H1 (cell line): ENCODE data around the gene ARHGEF7. TPM values are rescaled to one million over a fixed set of nuclear protein-coding genes. Genes with fewer than 3 reads are reported as not detected.

Experiments used
- CTCF ChIA-PET: fragments of 300-600 bp; sonication (Branson Sonifier 250); formaldehyde crosslinking; loops from one replicate; lab custom pipeline; 2021; ENCODE audit not compliant: partially characterized antibody; lab: Charles Lee
- POLR2A ChIA-PET: fragments of 300-600 bp; sonication (Branson Sonifier 250); formaldehyde crosslinking; loops from one replicate; lab custom pipeline; 2021; ENCODE audit warnings: inconsistent platforms; ENCODE audit not compliant: partially characterized antibody; lab: Charles Lee
- DNase-seq, 2 experiments: peaks; one replicate each; pipeline versions ENCODE4 v3.0.0 to v3.0.0-alpha.2; 2010 to 2022; ENCODE audit warnings: low spot score in 2 of 2, low read depth in 1 of 2, mixed read lengths in 1 of 2
- FAIRE-seq: peaks from 2 replicates; lab custom pipeline; 2011; peaks lifted over from hg19 to GRCh38; lab: Jason Lieb, UNC
- H2AFZ ChIP-seq: 2 replicates; pipeline ENCODE4 v1.8.1; 2012; ENCODE audit warnings: low read length, inconsistent platforms
- H2AK5ac ChIP-seq: 2 replicates; pipeline ENCODE4 v1.6.1; 2013; ENCODE audit warnings: low read depth, low read length
- H2BK120ac ChIP-seq: replicated peaks from 2 replicates; pipeline ENCODE3; 2013; ENCODE audit warnings: low read depth, low read length, inconsistent platforms
- H2BK12ac ChIP-seq: 2 replicates; pipeline ENCODE4 v1.6.1; 2013; ENCODE audit warnings: low read depth, low read length
- H2BK15ac ChIP-seq: 2 replicates; pipeline ENCODE4 v1.6.1; 2013; ENCODE audit warnings: low read length
- H2BK20ac ChIP-seq: 2 replicates; pipeline ENCODE4 v1.6.1; 2013; ENCODE audit warnings: low read length
- H2BK5ac ChIP-seq: 2 replicates; pipeline ENCODE4 v1.6.1; 2013; ENCODE audit warnings: low read depth, low read length
- H3K14ac ChIP-seq: 2 replicates; pipeline ENCODE4 v1.6.1; 2013; ENCODE audit warnings: inconsistent platforms; ENCODE audit not compliant: insufficient read length
- H3K18ac ChIP-seq: 2 replicates; pipeline ENCODE4 v1.6.1; 2013; ENCODE audit warnings: low read length; ENCODE audit errors: extremely low read depth
- H3K23ac ChIP-seq: 2 replicates; pipeline ENCODE4 v1.6.1; 2013; ENCODE audit warnings: inconsistent platforms; ENCODE audit not compliant: insufficient read length
- H3K23me2 ChIP-seq: 2 replicates; pipeline ENCODE4 v1.6.1; 2013; ENCODE audit warnings: low read depth, low read length
- H3K27ac ChIP-seq: 2 replicates; pipeline ENCODE4 v1.6.1; 2011; ENCODE audit warnings: low read depth, low read length, inconsistent platforms
- H3K27me3 ChIP-seq, 4 experiments: replicated peaks in 1 of 4; 1 replicate in 1 of 4; 2 replicates in 3 of 4; pipeline versions ENCODE4 v1.6.1 to v1.8.1; 2011 to 2013; ENCODE audit warnings: low read length in 3 of 4, mild to moderate bottlenecking in 3 of 4, inconsistent platforms in 2 of 4, mixed read lengths in 2 of 4, moderate library complexity in 1 of 4; ENCODE audit not compliant: control insufficient read depth in 3 of 4, insufficient read depth in 3 of 4; ENCODE audit errors: extremely low read depth in 1 of 4
- H3K36me3 ChIP-seq, 4 experiments: 2 replicates each; pipeline versions ENCODE4 v1.6.1 to v1.8.1; 2011 to 2013; ENCODE audit warnings: mild to moderate bottlenecking in 4 of 4, low read length in 3 of 4, moderate library complexity in 2 of 4, control low read depth in 1 of 4, inconsistent platforms in 1 of 4; ENCODE audit not compliant: insufficient read depth in 4 of 4, control insufficient read depth in 2 of 4
- H3K4ac ChIP-seq: replicated peaks from 2 replicates; pipeline ENCODE3; 2013; ENCODE audit warnings: low read length, low read depth, mixed read lengths, inconsistent platforms; ENCODE audit not compliant: insufficient read length
- H3K4me1 ChIP-seq, 4 experiments: replicated peaks in 1 of 4; 1 replicate in 1 of 4; 2 replicates in 3 of 4; pipeline versions ENCODE4 v1.6.1 to v1.8.1; 2011 to 2013; ENCODE audit warnings: low read length in 3 of 4, inconsistent platforms in 2 of 4, mixed read lengths in 1 of 4; ENCODE audit not compliant: insufficient read depth in 4 of 4, control insufficient read depth in 3 of 4
- H3K4me2 ChIP-seq, 2 experiments: 2 replicates each; pipeline versions ENCODE4 v1.6.1 to v1.8.1; 2011 to 2013; ENCODE audit warnings: low read depth in 2 of 2, low read length in 2 of 2, control low read depth in 1 of 2, inconsistent platforms in 1 of 2, mild to moderate bottlenecking in 1 of 2; ENCODE audit not compliant: insufficient read depth in 1 of 2
- H3K4me3 ChIP-seq, 4 experiments: fragments of 200-600, 300-600 bp in 1 of 4; sonication (generic), shearing (Covaris generic), sonication (Bioruptor Twin) in 1 of 4; 2 replicates each; pipeline versions ENCODE4 v1.5.1 to v1.8.1; 2011 to 2016; ENCODE audit warnings: low read length in 4 of 4, low read depth in 3 of 4, control low read depth in 2 of 4, inconsistent platforms in 2 of 4, mild to moderate bottlenecking in 2 of 4, mixed read lengths in 1 of 4, moderate library complexity in 1 of 4; ENCODE audit not compliant: insufficient read depth in 2 of 4; ENCODE audit errors: extremely low read depth in 1 of 4
- H3K56ac ChIP-seq: replicated peaks from 2 replicates; pipeline ENCODE3; 2013; ENCODE audit warnings: low read depth, mild to moderate bottlenecking, mixed read lengths, low read length, inconsistent platforms; ENCODE audit not compliant: insufficient read length
- H3K79me1 ChIP-seq: 2 replicates; pipeline ENCODE4 v1.6.1; 2013; ENCODE audit warnings: low read depth, low read length, control low read depth
- H3K79me2 ChIP-seq, 2 experiments: 2 replicates each; pipeline versions ENCODE4 v1.6.1 to v1.8.1; 2012 to 2013; ENCODE audit warnings: low read length in 2 of 2, mild to moderate bottlenecking in 2 of 2, inconsistent platforms in 1 of 2; ENCODE audit not compliant: insufficient read depth in 2 of 2, control insufficient read depth in 1 of 2
- H3K9ac ChIP-seq, 4 experiments: replicated peaks in 1 of 4; 1 replicate in 1 of 4; 2 replicates in 3 of 4; pipeline versions ENCODE4 v1.6.1 to v1.8.1; 2011 to 2013; ENCODE audit warnings: low read depth in 3 of 4, low read length in 3 of 4, control low read depth in 2 of 4, mild to moderate bottlenecking in 2 of 4, moderate library complexity in 2 of 4, inconsistent platforms in 1 of 4; ENCODE audit errors: extremely low read depth in 1 of 4
- H3K9me3 ChIP-seq, 2 experiments: 2 replicates each; pipeline versions ENCODE4 v1.6.1 to v1.8.1; 2012 to 2013; ENCODE audit warnings: mild to moderate bottlenecking in 2 of 2, moderate library complexity in 2 of 2, control low read depth in 1 of 2, inconsistent platforms in 1 of 2, low read depth in 1 of 2, low read length in 1 of 2, mixed read lengths in 1 of 2; ENCODE audit not compliant: insufficient read depth in 2 of 2
- H4K20me1 ChIP-seq, 2 experiments: replicated peaks in 1 of 2; 2 replicates each; pipeline versions ENCODE3 to v1.8.1; 2011 to 2013; ENCODE audit warnings: inconsistent platforms in 2 of 2, low read length in 2 of 2, mild to moderate bottlenecking in 1 of 2; ENCODE audit not compliant: insufficient read depth in 2 of 2, control insufficient read depth in 1 of 2
- H4K5ac ChIP-seq: 2 replicates; pipeline ENCODE4 v1.6.1; 2013; ENCODE audit warnings: low read length, low read depth, mixed read lengths, inconsistent platforms; ENCODE audit not compliant: insufficient read length
- H4K8ac ChIP-seq: 2 replicates; pipeline ENCODE4 v1.8.0; 2013; ENCODE audit warnings: mild to moderate bottlenecking, moderate library complexity, low read length, inconsistent platforms; ENCODE audit not compliant: insufficient read depth; ENCODE audit errors: extremely low read depth
- H4K91ac ChIP-seq: replicated peaks from 2 replicates; pipeline ENCODE3; 2013; ENCODE audit warnings: low read length, mixed read lengths, inconsistent platforms; ENCODE audit not compliant: insufficient read length
- BRCA1 ChIP-seq: IDR thresholded peaks from 2 replicates; pipeline ENCODE4 v1.6.1; 2012; ENCODE audit warnings: low read depth, low read length, improper control_type of control experiment
- KDM4A ChIP-seq: IDR thresholded peaks from one replicate; pipeline ENCODE4 v1.7.1; 2012; ENCODE audit warnings: low read depth, mild to moderate bottlenecking, moderate library complexity, low read length, inconsistent platforms; ENCODE audit not compliant: severe bottlenecking
- RAD21 ChIP-seq, 2 experiments: IDR thresholded peaks in 1 of 2; conservative IDR thresholded peaks in 1 of 2; 2 replicates each; pipeline ENCODE4 v1.6.1; 2011; ENCODE audit warnings: low read depth in 2 of 2, low read length in 2 of 2, improper control_type of control experiment in 1 of 2, inconsistent platforms in 1 of 2, mild to moderate bottlenecking in 1 of 2, moderate library complexity in 1 of 2
- RNF2 ChIP-seq: fragments of 200-900, 300-1000 bp; sonication (generic); IDR thresholded peaks from 2 replicates; pipeline ENCODE4 v1.7.1; 2016; ENCODE audit warnings: borderline replicate concordance, low read depth, mild to moderate bottlenecking, antibody characterized with exemption, low read length; ENCODE audit not compliant: poor library complexity, severe bottlenecking; ENCODE audit errors: missing control alignments
- RXRA ChIP-seq: IDR thresholded peaks from 2 replicates; pipeline ENCODE4 v1.6.1; 2011; ENCODE audit warnings: low read depth, mild to moderate bottlenecking, low read length, moderate library complexity; ENCODE audit not compliant: insufficient read depth
- TBP ChIP-seq: IDR thresholded peaks from 2 replicates; pipeline ENCODE4 v1.6.1; 2011; ENCODE audit warnings: low read depth, low read length, improper control_type of control experiment
- WGBS, 2 experiments: shearing (Covaris generic) in 1 of 2; methylation state at CpG; one replicate each; pipeline versions ENCODE4 v1.1.6 to v1.1.7; 2013 to 2015; ENCODE audit warnings: low lambda C conversion rate in 2 of 2, mixed read lengths in 2 of 2, inconsistent platforms in 1 of 2, low coverage in 1 of 2, missing lambda C conversion rate in 1 of 2; ENCODE audit not compliant: insufficient replicate concordance in 2 of 2, insufficient coverage in 1 of 2, insufficient read length in 1 of 2; ENCODE audit errors: extremely low coverage in 1 of 2, missing lambda C conversion rate in 1 of 2; 5-methylcytosine and 5-hydroxymethylcytosine counted together
- polyA plus RNA-seq, 7 experiments: library from polyadenylated mRNA; depleted of rRNA in 3 of 7; stranded (reverse) in 5 of 7; unstranded in 2 of 7; fragments of >200 nt in 5 of 7; fragments of 200-250 nt in 2 of 7; gene quantifications; 1 replicate in 5 of 7; 2 replicates in 1 of 7; 4 replicates in 1 of 7; pipeline versions ENCODE4 v1.2.1 to v1.2.3, GENCODE V29; 2011 to 2013; ENCODE audit warnings: missing spikeins in 2 of 7, mixed read lengths in 2 of 7
- total RNA-seq: library from RNA; stranded (reverse); fragmentation: NEBNext Ultra II Directional; extraction: Animal tissue kit (Norgen Biotek cat#: 25700); gene quantifications from 2 replicates; pipeline ENCODE4 v1.2.1, GENCODE V29; 2021

The ARHGEF7 gene
- total and polyA plus RNA-seq, 2 of the 8 experiments (the other 6 are each of a cell fraction or from before 2014, with no cell fraction given), result 26.2 to 56.5 TPM

GRCh38 chr13:111262715-111263114, 147.6 kb downstream of the ARHGEF7 start:
- H3K23me2 ChIP-seq, result no peaks in the 10 kb centered on the region
- peaks cover 3 to 6% of the 10 kb centered on the region in 2 experiments for H4K20me1 ChIP-seq
- H2AK5ac ChIP-seq, result no peak overlapping the region
- H3K36me3 ChIP-seq, result peaks cover 3 to 4% (median 3%) of the 10 kb centered on the region in 4 experiments; a peak in 4 of 8 replicates
- H3K9me3 ChIP-seq, result no peaks in the 10 kb centered on the region
- no peak overlapping the region for H3K14ac ChIP-seq
- H3K79me1 ChIP-seq, result no peaks in the 10 kb centered on the region; the same call in none of the 2 replicates
- no peak overlapping the region for H3K9ac ChIP-seq
- POLR2A ChIA-PET, result no interaction called here
- no peak overlapping the region for H3K27ac ChIP-seq
- no peak overlapping the region for H2BK15ac ChIP-seq
- H2BK5ac ChIP-seq, result no peak overlapping the region
- 98% methylated on average over 3 of the region's 3 CpGs; no CpG with 5 or more reads in 1 of the 2 experiments for WGBS, 2 experiments
- H4K91ac ChIP-seq, result no peak overlapping the region
- no peak overlapping the region for H2AFZ ChIP-seq
- H3K79me2 ChIP-seq, result peaks cover 0 to 7% of the 10 kb centered on the region in 2 experiments; a peak in 1 of 4 replicates
- FAIRE-seq, result no peak
- H3K18ac ChIP-seq, result no peak overlapping the region
- no peak overlapping the region for H2BK12ac ChIP-seq
- H4K5ac ChIP-seq, result no peak overlapping the region
- no peak overlapping the region for H2BK120ac ChIP-seq
- H3K4me2 ChIP-seq, result no peak overlapping the region
- no peak overlapping the region for H3K4me3 ChIP-seq
- no peak overlapping the region for H2BK20ac ChIP-seq
- H4K8ac ChIP-seq, result no peak overlapping the region
- no peak overlapping the region for H3K56ac ChIP-seq
- H3K23ac ChIP-seq, result no peak overlapping the region
- DNase-seq, result peak in 1 of 2 experiments; percentile 35
- H3K27me3 ChIP-seq, result no peaks in the 10 kb centered on the region
- peaks cover 0 to 9% (median 5%) of the 10 kb centered on the region in 4 experiments; a peak in 4 of 7 replicates for H3K4me1 ChIP-seq
- CTCF ChIA-PET, result interaction anchor here (1.3 kb wide), 1 partner anchor 177 kb away, joined by 3 read pairs; no protein-coding TSS in a partner anchor
- H3K4ac ChIP-seq, result no peak overlapping the region
- no peak for TF ChIP-seq KDM4A
- no peak for TF ChIP-seq RAD21 (IDR thresholded peaks at IDR 0.05 in 1 of 2, conservative IDR thresholded peaks at IDR 0.05 in 1 of 2; ENCODE audit: low read depth in 2 of 2, low read length in 2 of 2)
- TF ChIP-seq RNF2, result no peak
- no peak for TF ChIP-seq BRCA1
- no peak for TF ChIP-seq RXRA
- TF ChIP-seq TBP, result no peak
